ENCODE measurements around the gene THSD4.

THSD4 gene

DNA sequence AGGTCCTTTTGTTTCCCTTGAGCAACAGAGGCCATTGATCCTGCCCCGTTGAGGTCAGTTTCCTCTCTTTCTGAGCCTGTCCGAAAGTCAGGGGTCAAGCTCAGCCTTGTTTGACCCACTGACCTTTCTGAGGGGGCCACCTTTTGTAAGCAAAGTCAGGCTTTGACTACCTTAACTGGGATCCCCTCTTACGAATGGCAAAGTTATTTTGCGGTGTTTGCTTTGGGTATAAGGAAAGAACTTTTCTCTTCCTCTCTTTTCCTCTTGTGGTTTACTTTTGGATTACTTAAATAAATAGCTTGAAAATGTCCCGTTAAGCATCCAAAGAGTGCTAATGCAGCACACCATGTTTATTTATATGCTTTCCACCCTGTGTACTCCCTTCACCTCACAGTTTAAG lies 340.6 kb downstream of the THSD4 start:
- no peak for DNase-seq (ENCODE audit: low read depth)

DNA sequence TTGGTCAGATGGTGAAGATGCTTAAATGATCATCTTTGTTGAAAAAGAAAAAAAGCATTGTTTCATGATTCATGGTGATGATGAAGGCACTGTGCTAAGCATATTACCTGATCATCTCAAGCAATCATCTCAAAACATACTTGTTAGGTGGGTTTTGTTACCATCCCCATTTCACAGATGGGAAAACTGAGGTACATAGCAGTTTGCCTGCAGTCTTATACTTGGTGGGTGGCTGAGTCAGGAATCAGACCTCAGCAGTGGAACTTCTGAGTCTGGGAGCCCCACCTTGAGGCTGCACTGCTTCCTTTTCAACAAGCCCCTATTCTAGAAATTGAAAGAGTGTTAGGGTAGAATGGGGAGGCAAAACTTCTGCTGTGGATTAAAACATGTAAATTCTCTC lies 341.1 kb downstream of the THSD4 start:
- no peak for DNase-seq (ENCODE audit: low read depth)

DNA sequence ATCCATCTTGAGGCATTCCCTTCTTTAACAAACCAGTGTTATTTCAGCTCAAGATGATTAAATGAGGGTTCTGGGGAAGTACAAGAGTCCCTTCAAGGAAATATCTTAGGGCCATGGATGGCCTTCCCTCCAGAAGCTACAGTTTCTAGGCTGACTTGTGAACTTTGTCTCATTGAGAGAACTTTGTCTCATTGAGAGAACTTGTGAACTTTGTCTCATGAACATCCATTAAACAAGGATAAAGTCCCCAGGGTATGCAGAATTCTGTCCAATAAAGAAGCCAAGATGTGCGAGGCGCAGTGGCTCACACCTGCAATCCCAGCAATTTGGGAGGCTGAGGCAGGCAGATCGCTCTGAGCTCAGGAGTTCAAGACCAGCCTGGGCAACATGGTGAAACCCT lies 341.5 kb downstream of the THSD4 start:
- no peak for DNase-seq (ENCODE audit: low read depth)

DNA sequence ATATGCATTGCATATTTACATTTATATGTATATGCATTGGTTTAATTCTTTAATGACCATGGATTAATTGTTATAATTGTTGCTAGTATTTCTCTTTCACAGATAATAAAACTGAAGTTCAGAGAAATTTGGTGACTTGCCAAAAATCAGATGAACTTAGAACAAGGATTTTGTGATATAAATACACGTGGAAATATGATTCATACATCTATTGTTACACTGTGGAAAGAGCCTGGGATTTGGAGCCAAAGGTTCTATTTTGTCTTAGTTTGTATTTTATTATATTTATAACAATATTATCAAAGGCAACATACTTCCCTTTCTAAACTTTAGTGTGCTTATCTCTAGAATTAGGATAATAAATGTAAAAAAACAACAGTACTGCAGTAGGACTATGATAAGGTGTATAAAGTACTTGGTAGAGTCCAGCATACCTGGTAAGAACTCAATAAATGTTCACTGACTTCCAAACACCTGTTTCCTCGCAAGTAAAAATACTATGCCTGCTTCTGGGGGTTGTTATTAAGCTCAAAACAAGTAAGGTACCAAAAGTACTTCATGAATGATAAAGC lies 342.9 kb downstream of the THSD4 start:
- no peak for DNase-seq (ENCODE audit: low read depth)

DNA sequence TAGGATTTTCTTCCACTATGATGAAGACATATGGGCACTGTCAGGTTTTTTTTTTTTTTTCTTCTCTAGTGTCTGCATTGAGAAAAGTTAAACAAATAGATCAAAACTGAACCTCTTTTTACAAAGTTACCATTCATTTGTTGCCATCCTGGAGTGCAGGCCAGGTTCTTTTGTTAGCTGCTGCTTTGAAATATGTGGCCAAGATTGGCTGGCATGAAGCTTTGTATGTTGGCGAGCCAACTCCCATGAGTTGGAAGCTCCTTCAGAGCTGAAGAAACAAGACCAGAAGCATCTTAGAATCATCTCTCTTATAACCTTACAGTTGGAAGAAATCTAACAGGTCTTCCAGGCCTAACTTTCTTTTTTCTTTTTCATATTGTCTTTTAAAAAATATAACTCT lies 346.5 kb downstream of the THSD4 start:
- no peak for DNase-seq (ENCODE audit: low read depth)

DNA sequence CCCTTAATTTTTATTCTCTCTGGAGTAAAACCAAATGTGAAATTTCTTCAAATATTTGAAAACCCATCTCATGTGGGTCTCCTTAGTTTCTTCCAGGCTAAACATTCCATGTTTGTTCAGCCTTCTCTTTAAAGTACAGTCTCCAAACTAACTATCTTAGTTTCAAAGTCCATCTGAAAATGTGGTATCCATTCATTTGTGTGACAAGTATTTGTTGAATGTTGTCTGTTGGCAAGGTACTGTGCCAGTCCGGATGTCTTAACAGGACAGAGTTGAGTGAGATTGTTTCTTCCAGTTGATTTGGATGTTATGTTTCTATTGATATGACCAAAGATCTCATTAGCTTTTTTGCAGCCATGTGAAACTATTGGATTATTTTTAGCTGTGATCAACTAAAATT lies 347.4 kb downstream of the THSD4 start:
- no peak for DNase-seq (ENCODE audit: low read depth)

DNA sequence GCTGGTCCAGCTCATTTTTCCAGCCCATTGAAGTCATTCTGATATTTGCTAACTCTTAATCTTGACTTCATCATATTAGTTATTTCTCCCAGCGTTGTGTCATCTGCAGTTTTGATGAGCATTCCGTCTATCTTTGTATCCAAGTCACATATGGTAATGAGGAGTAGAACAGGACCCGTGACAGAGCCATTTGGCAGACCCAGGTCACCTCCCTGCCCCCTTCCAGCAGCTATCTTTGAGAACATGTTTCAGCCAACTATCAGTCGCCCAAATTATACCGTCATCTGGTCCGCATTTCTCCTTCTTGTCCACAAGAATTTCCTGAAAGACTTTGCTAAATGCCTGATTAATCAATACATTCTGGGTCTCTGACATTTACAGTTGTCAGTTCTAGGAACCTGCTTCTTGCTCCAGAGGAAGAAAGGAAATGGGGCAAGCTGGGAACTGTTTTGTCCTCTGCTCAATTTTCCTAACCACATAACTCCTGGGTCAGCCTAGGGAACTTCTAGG lies 347.9 kb downstream of the THSD4 start:
- DNase-seq (ENCODE audit: low read depth): no peak

DNA sequence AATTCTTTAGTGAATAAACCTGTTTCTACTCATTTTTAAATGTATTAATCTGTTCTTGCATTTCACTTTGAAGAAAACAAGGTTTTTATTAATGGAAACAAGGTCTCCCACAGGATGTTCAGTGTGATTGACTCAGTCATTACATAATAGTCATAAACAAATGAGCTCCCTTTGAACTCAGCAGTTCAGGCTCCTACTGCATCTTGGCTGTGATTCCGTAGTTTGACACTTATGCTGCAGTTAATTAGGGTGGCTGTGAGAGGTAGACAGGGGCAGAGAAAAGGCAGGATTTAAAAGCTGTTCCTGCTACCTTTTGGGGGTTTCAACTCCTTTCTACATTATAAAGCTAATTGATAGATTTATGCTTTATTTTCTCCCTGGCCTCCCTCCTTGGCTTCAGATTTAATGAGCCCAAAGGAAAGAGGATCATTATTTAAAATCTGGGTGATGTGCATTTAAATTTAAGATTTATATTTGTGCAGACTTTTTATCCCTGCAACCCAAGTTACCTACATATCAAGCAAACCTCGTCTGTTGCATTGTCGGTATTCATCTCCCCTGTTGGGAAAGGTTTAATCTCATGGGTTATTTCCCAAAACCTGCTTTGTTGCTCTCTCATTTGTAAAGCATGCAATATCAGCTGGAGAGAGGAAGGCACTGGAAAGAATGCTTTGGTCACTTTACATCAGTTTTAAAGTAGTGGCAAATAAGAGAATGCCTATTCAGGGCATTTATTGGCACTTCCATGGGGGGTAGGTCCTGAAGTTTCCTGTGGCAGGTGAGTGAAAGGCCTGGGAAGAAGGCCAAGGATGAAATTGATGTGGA lies 350.1 kb downstream of the THSD4 start:
- no peak for DNase-seq (ENCODE audit: low read depth)

DNA sequence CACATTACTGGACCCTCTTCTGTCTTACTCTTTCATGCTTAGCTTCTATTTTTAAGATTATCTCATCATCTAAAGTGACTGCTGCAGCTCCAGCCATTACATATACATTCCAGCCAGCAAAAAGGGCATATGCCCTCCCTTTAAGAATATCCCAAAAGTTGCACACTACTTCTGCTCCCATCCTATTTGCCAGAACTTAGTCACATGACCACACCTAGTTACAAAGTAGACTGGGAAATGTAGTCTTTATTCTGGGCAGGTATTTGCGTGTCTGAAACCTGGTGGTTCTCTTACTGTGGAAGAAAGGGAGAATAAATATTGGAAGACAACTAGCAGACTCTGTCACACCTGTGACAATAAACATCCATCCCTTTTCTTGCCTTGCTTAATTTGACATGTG lies 353.4 kb downstream of the THSD4 start:
- no peak for DNase-seq (ENCODE audit: low read depth)

DNA sequence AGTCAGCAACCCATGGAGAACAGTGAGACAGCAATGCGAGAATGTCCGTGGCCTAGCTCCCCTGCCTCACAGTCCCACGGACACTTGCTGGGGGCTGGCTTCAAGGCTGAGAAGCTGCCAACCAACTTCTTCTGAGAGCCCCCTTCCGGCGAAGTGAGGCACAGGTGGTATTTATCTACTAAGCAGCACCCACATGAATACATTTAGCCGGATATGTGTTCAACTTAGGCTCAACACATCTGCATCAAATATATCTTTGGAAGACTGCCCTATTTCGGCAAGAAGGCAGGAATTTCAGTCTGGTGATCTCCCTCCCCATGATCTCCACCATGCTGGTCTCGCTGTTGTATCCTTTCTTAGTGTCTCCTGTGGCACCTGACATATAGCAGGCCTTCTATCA lies 354.1 kb downstream of the THSD4 start:
- no peak for DNase-seq (ENCODE audit: low read depth)

DNA sequence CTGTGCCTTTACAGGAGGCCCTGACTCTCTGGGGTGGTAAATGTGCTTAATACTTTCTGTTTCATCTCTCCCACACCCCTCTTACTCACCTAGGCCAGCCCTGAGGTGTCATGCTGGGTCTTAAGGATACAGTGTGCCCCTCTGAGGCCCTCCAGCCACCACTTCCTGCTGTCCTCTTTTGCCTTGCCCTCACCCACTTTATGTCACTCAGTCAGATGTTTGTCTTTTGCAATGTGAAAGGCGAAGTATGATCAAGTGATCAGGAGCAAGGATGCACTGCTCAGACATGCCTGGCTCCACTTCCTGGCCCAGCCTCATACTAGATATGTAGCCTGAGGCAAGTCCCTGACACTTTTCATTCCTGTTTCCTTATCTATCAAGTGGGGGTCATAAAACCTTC lies 356.1 kb downstream of the THSD4 start:
- no peak for DNase-seq (ENCODE audit: low read depth)

DNA sequence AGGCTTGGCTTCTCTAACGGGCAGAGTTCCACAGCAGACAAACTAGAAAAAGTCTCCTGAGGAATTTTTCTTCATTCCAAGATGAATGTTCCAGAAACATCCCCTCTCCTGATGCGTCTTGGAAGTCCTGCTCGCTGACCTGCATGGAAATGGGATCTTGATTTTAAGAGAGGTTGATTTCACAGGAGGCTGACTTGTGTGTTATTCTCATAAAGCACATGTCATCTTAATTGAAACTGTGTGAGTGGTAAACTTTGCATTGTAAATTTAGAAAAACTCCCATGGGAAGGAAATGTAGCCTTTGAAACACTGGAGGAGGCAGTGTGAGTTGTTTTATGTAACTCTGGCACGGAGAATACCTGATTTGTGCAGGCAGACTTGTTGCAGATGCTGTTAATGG lies 357.3 kb downstream of the THSD4 start:
- DNase-seq (ENCODE audit: low read depth): no peak

DNA sequence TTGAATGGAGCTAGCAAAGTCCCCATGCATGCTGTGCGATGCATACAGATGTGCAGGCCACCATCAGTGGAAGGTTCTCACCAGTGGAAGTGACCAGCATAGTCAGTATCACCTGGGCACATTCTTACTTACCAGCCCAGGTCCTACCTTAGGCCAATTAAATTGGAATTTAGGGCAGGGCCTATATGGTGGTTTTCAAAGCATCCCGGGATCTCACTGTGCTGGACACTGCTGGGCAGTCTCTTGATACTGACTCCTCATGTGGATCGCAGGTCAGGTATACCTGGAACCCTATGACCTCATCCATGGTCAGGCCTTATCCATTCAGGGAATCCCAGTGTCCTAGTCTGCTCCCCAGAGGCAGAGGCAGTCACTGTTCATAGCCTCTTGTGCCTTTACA lies 358.5 kb downstream of the THSD4 start:
- no peak for DNase-seq (ENCODE audit: low read depth)

DNA sequence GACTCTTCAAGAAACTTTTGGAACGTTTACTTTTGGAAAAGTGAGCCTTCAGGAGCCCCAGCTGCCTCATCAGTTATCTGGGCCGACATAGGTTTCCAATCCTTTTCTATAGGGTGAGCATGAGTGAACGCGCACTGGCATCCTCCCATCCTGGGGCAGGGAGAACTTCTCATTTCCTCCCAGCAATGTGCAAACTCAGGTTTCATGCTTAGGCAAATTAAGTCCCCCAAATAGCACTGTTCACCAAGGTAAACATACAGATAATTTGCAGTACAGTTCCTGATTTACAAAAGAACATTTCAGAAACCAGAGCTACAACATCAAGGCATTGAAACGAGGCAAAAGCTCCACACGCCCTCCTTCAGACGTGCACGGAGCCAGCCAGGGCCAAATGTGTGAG lies 361.6 kb downstream of the THSD4 start:
- no peak for DNase-seq (ENCODE audit: low read depth)

DNA sequence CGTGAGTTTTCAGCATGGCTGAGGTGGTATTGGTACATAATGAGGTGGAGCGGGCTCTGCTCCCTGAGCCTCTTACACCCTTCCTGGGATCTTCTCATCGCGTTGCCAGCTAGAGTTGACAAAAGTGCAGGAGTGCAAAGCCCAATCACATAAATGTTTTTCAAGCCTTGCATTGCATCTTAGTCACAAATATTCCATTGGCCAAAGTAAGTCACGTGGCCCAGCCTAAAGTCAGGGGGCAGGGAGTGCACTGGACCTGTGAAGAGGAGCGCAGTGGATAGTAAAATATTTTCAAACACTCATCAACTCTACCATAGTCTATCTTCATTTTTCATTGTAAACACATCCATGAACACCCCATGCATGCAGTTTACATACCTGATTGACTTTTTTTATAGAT lies 365.3 kb downstream of the THSD4 start:
- DNase-seq (ENCODE audit: low read depth): no peak

DNA sequence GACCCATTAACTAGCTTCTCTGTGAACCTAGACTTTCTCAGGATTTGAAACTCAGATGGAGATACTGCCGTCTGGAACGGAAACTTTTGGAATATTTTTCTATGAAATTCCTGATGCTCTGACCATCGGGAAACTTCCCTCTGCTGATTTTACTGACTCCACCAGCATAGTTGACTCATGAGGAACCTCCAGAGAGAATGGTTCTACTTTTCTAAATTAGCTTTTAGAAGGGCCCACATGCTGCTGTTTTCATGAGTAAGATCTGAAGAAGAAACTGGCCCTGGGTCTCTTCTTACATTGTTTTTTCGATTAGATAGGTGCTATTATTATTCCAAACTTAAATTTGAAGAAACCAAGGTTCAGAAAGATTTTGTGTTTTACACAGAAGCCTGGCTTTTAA lies 368.8 kb downstream of the THSD4 start:
- DNase-seq (ENCODE audit: low read depth): no peak

DNA sequence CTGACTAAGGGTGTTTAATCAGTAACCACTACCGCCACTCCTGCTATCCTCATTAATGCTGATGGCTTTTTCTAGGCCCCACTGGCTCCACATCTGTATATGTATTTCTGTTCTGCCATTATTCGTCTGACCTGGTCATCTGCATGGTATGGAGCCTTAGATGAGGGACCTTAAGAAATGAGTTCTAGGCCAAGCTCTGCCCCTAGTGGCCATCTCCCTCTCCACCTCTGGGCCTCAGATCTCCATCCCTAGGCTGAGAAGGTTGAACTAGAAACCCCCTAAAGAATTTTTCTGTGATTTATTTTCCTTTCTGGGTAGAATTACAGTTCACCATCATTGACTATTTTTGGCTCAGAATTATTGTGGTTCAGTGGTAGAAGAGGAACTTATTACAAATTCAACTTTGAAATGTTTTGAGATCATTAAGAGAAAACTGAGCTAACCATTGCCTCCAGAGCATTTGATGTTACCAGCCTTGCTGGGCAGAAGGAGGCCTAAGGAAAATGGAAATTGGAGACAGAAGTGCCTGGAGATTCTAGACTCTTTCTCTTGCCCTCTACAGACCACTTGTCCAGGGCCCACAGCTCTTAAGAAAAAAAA lies 369.9 kb downstream of the THSD4 start:
- DNase-seq (ENCODE audit: low read depth): no peak

DNA sequence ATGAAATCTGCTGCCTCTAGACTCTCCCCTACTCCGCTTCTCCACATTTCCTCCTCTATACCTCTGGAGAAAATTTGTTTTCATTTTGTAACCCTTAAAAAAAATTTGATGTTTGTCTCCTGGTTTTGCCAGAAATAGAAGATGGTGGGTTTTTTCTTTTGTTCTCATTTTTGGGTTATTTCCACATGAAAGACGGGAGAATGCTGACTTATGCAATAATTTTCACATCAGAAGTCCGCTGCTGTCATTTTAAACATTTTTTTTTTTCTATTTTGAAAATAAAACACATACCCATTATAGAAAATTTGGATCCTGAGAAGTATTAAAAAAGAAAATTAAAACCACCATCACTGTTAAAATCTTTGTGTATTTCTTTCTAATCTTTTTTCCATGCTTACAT lies 374.3 kb downstream of the THSD4 start:
- no peak for DNase-seq (ENCODE audit: low read depth)

DNA sequence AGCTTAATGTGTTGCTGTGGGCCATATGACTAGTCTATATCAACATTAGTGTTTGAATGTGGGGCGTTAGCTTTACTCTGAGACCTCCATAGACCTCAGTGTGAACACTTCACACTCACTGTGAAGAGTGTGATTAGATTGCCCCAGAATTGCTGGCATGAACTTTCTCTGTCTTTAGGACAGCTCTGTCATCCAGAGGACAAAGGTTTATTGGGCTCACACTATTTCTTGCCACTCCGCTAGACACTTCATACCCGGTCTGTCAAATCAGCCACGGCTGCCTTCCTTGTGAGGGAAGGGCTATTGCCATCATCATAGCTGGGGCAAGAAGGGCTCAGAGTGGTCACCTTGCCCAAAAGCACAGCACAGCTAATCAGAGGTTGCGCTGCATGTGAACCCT lies 378.3 kb downstream of the THSD4 start:
- DNase-seq (ENCODE audit: low read depth): no peak

DNA sequence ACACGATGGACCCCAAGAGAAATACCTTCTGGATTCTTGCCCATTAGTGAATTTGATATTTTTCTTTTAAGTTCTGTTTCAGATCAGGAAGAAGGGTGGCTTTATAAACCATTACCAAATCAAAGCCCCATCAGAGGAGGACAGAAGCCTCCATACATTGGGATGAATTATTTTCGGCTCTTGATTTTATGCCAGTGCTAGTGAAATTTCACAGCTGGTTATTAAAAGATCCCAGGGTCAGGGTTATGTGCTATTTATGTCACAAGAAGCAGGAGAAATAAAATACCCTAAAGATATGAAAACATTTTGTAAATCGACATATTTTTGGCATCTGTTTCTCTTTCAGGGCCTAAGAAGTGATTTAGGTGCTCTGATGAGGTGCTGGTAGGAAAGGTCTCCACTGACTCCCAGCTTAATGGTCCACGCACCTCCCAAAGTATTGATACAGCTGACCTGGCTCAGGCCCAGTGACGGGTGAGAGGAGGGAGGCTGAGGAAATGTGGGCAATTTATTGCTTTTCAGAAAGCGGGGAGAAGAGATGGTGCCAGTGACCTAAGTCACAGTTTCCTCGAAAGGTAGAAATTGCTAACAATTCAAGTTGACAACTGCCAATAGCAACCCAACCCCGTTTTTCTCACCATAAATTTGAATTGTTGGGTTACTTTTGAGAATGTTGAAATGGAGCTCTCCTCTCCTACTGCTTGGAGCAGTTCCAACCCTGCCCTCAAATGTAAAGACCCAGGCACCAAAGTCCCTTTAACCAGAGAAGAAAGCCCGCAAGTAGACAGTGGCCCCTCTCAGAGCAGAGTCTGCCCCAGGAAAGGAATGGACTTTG lies 379.5 kb downstream of the THSD4 start:
- DNase-seq (ENCODE audit: low read depth): no peak

DNA sequence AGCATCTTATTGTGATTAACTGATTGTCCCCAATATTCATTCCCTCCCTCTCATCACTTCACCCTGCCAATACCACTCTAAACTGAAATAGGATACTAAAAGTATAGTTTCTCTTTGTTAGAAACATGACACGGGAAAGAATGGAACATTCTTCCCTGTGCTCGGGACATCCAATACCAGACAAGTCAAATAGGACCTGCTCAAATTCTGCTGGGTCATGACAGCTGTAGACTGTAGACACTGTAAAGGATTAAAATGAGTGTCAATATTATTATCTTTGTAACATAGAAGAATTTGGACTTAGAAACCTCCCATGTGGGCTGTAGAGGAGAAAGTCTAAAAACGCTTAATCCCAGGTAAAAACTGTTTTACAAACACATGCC lies 380.1 kb downstream of the THSD4 start:
- DNase-seq (ENCODE audit: low read depth): no peak

DNA sequence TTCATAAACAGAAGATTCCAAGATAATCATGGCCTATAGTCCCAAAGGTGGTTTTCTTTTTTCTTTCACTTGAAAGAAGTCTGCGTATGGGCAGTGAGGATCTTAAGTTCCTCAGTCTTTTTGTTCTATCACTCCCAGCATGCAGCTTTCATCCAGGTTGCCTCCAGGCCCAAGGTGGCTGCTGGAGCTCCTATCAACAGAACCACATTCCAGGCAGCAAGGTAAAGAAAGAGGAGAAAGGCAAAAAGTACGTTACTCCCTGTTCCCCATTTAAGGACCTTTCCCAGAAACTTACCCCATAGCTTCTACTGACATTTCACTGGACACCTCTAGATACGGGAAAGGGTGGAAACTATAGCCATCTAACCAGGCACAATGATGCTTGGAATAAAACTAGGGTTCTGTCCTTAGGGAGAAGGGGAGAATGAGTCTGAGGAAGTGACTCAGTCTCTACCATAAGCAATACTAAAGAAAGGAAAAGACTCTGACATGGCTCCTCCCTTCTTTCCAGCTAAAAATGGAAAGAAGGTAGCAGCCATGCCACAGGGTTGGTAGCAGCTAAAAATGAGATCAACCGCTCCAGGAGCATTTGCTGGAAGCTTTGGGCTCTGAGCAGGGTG lies 381.2 kb downstream of the THSD4 start:
- DNase-seq (ENCODE audit: low read depth): no peak
